K562 (cell line): Measurements from ENCODE around the gene RNF141.

ENCODE experiments used
- BCLAF1 ChIP-seq, 2 experiments: fragments of 450-650 bp in 1 of 2; IDR thresholded peaks; 2 replicates each; pipeline ENCODE4 v1.6.1; 2011 to 2017; ENCODE audit warnings: low read depth in 2 of 2, antibody characterized with exemption in 1 of 2, borderline replicate concordance in 1 of 2, low read length in 1 of 2, mild to moderate bottlenecking in 1 of 2, mixed read lengths in 1 of 2; ENCODE audit not compliant: control insufficient read depth in 1 of 2
- HIVEP1 ChIP-seq: fragments of 250-450 bp; sonication (Bioruptor Pico); IDR thresholded peaks from 2 replicates; pipeline ENCODE4 v1.4.0; 2020; ENCODE audit warnings: mild to moderate bottlenecking

- no peak for TF ChIP-seq HIVEP1 (CRISPR knock-in tag)
- no peak for TF ChIP-seq BCLAF1 (IDR thresholded peaks at IDR 0.05; ENCODE audit: borderline replicate concordance in 1 of 2, control insufficient read depth in 1 of 2, low read depth in 2 of 2, low read length in 1 of 2)
These were observed 25.6 kb downstream of the RNF141 start for GRCh38 chr11:10515418-10515817.
